ENCODE results near the gene BEAN1.

DNA sequence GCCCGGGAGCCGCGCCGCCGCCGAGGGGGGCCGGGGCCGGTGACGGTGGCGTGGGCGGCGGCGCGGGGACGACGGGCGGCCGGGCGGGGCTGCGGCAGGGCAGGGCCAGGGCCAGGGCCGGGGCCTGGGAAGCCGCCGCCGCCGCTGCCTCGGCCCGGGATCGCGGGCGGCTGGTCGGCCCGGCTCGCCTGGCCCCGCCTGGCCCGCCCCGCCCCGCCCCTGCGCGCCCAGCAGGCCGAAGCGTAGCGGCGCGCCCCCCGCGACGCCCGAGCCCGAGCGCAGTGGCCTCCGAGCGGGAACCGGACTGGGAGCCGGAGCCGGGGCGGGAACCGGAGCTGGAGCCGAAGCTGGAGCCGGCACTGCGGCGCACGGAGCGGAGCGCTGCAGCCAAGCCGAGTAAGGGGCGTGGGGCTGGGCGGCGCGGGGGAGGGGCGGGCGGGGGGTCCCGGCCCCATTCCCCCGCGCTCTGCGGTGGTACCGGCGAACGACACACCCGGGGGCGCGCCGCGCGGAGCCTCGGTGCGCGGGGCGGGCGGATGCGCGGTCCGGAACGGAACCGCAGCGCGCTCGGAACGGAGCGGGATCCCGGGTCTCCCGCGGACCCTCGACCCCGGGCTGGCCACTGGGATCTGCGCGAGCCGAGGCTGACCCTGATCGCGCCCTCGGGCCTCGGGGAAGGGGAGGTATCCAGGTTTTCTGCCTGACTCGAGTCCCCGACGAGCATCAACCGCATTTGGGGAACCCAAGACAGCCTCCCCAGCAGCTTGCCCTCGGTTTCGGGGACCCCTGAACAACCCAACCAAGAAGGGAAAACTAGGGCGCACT is at the start of gene BEAN1:
- TF ChIP-seq, protein P1, sequence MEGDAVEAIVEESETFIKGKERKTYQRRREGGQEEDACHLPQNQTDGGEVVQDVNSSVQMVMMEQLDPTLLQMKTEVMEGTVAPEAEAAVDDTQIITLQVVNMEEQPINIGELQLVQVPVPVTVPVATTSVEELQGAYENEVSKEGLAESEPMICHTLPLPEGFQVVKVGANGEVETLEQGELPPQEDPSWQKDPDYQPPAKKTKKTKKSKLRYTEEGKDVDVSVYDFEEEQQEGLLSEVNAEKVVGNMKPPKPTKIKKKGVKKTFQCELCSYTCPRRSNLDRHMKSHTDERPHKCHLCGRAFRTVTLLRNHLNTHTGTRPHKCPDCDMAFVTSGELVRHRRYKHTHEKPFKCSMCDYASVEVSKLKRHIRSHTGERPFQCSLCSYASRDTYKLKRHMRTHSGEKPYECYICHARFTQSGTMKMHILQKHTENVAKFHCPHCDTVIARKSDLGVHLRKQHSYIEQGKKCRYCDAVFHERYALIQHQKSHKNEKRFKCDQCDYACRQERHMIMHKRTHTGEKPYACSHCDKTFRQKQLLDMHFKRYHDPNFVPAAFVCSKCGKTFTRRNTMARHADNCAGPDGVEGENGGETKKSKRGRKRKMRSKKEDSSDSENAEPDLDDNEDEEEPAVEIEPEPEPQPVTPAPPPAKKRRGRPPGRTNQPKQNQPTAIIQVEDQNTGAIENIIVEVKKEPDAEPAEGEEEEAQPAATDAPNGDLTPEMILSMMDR (tag by site-specific recombination; IDR thresholded peaks at IDR 0.05), result no peak
- TF ChIP-seq, protein P2, sequence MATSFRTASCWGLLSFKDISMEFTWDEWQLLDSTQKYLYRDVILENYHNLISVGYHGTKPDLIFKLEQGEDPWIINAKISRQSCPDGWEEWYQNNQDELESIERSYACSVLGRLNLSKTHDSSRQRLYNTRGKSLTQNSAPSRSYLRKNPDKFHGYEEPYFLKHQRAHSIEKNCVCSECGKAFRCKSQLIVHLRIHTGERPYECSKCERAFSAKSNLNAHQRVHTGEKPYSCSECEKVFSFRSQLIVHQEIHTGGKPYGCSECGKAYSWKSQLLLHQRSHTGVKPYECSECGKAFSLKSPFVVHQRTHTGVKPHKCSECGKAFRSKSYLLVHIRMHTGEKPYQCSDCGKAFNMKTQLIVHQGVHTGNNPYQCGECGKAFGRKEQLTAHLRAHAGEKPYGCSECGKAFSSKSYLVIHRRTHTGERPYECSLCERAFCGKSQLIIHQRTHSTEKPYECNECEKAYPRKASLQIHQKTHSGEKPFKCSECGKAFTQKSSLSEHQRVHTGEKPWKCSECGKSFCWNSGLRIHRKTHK (tag by site-specific recombination; IDR thresholded peaks at IDR 0.05), result no peak
- TF ChIP-seq RBAK (tag by site-specific recombination; IDR thresholded peaks at IDR 0.05) (no peak), ZNF266 (tag by site-specific recombination; IDR thresholded peaks at IDR 0.05; ENCODE audit: low read depth) (no peak), ZNF610 (tag by site-specific recombination; IDR thresholded peaks at IDR 0.05; ENCODE audit: borderline replicate concordance) (no peak), ZNF423 (tag by site-specific recombination; IDR thresholded peaks at IDR 0.05) (no peak)
- TF ChIP-seq, protein P3, sequence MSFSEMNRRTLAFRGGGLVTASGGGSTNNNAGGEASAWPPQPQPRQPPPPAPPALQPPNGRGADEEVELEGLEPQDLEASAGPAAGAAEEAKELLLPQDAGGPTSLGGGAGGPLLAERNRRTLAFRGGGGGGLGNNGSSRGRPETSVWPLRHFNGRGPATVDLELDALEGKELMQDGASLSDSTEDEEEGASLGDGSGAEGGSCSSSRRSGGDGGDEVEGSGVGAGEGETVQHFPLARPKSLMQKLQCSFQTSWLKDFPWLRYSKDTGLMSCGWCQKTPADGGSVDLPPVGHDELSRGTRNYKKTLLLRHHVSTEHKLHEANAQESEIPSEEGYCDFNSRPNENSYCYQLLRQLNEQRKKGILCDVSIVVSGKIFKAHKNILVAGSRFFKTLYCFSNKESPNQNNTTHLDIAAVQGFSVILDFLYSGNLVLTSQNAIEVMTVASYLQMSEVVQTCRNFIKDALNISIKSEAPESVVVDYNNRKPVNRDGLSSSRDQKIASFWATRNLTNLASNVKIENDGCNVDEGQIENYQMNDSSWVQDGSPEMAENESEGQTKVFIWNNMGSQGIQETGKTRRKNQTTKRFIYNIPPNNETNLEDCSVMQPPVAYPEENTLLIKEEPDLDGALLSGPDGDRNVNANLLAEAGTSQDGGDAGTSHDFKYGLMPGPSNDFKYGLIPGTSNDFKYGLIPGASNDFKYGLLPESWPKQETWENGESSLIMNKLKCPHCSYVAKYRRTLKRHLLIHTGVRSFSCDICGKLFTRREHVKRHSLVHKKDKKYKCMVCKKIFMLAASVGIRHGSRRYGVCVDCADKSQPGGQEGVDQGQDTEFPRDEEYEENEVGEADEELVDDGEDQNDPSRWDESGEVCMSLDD (tag by site-specific recombination; IDR thresholded peaks at IDR 0.05), result no peak

All from HEK293 (cell line).